Measurements from ENCODE around the gene ADGRV1.

The ADGRV1 gene

GRCh38 chr5:90899014-90899604, 340.5 kb downstream of the ADGRV1 start:
- Histone ChIP-seq H3K4me1 (ENCODE audit: control insufficient read depth, low read depth, low read length) (peaks cover 10% of the 10 kb centered on the region), H3K27me3 (ENCODE audit: control insufficient read depth, insufficient read depth, low read length) (no peaks in the 10 kb centered on the region), H3K9me3 (ENCODE audit: control insufficient read depth, low read depth, low read length) (no peaks in the 10 kb centered on the region), H3K9ac (ENCODE audit: low read length) (no peak overlapping the region), H3K36me3 (ENCODE audit: control insufficient read depth, low read depth, low read length) (no peaks in the 10 kb centered on the region), H3K4me3 (ENCODE audit: low read length) (no peak overlapping the region), H3K27ac (ENCODE audit: low read length) (no peak overlapping the region)

- H3K27ac ChIP-seq (ENCODE audit: low read length) = no peak overlapping the region
These were observed 342.7 kb downstream of the ADGRV1 start for GRCh38 chr5:90901261-90901660.

GRCh38 chr5:90902170-90902569, 343.6 kb downstream of the ADGRV1 start:
- no peaks in the 10 kb centered on the region for H3K9me3 ChIP-seq (ENCODE audit: control insufficient read depth, low read depth, low read length)

More at GRCh38 chr5:90901261-90901660, 342.7 kb downstream of the ADGRV1 start:
- H3K9me3 ChIP-seq (ENCODE audit: control insufficient read depth, low read depth, low read length) = no peaks in the 10 kb centered on the region
- no peak overlapping the region for H3K4me3 ChIP-seq (ENCODE audit: low read length)
- H3K9ac ChIP-seq (ENCODE audit: low read length) = no peak overlapping the region
- no peaks in the 10 kb centered on the region for H3K27me3 ChIP-seq (ENCODE audit: control insufficient read depth, insufficient read depth, low read length)
- H3K36me3 ChIP-seq (ENCODE audit: control insufficient read depth, low read depth, low read length) = no peaks in the 10 kb centered on the region
- peaks cover 5% of the 10 kb centered on the region for H3K4me1 ChIP-seq (ENCODE audit: control insufficient read depth, low read depth, low read length)

GRCh38 chr5:90902651-90903386, 344.2 kb downstream of the ADGRV1 start:
- no peak overlapping the region for H3K4me3 ChIP-seq (ENCODE audit: low read length)

More at GRCh38 chr5:90902170-90902569, 343.6 kb downstream of the ADGRV1 start:
- no peak overlapping the region for H3K9ac ChIP-seq (ENCODE audit: low read length)
- no peaks in the 10 kb centered on the region for H3K4me1 ChIP-seq (ENCODE audit: control insufficient read depth, low read depth, low read length)
- no peaks in the 10 kb centered on the region for H3K27me3 ChIP-seq (ENCODE audit: control insufficient read depth, insufficient read depth, low read length)
- no peak overlapping the region for H3K27ac ChIP-seq (ENCODE audit: low read length)
- H3K36me3 ChIP-seq (ENCODE audit: control insufficient read depth, low read depth, low read length) = no peaks in the 10 kb centered on the region
- no peak overlapping the region for H3K4me3 ChIP-seq (ENCODE audit: low read length)

GRCh38 chr5:90909101-90909503, 350.5 kb downstream of the ADGRV1 start:
- Histone ChIP-seq H3K9me3 (ENCODE audit: control insufficient read depth, low read depth, low read length) (no peaks in the 10 kb centered on the region), H3K36me3 (ENCODE audit: control insufficient read depth, low read depth, low read length) (no peaks in the 10 kb centered on the region), H3K27me3 (ENCODE audit: control insufficient read depth, insufficient read depth, low read length) (no peaks in the 10 kb centered on the region), H3K27ac (ENCODE audit: low read length) (no peak overlapping the region), H3K9ac (ENCODE audit: low read length) (no peak overlapping the region), H3K4me3 (ENCODE audit: low read length) (no peak overlapping the region), H3K4me1 (ENCODE audit: control insufficient read depth, low read depth, low read length) (peaks cover 9% of the 10 kb centered on the region)

More at GRCh38 chr5:90902651-90903386, 344.2 kb downstream of the ADGRV1 start:
- no peaks in the 10 kb centered on the region for H3K9me3 ChIP-seq (ENCODE audit: control insufficient read depth, low read depth, low read length)
- H3K4me1 ChIP-seq (ENCODE audit: control insufficient read depth, low read depth, low read length) = no peaks in the 10 kb centered on the region
- H3K9ac ChIP-seq (ENCODE audit: low read length) = no peak overlapping the region
- no peaks in the 10 kb centered on the region for H3K27me3 ChIP-seq (ENCODE audit: control insufficient read depth, insufficient read depth, low read length)
- H3K27ac ChIP-seq (ENCODE audit: low read length) = no peak overlapping the region
- H3K36me3 ChIP-seq (ENCODE audit: control insufficient read depth, low read depth, low read length) = no peaks in the 10 kb centered on the region

- Histone ChIP-seq H3K9ac (ENCODE audit: low read length) (no peak overlapping the region), H3K36me3 (ENCODE audit: control insufficient read depth, low read depth, low read length) (no peaks in the 10 kb centered on the region), H3K27ac (ENCODE audit: low read length) (no peak overlapping the region), H3K27me3 (ENCODE audit: control insufficient read depth, insufficient read depth, low read length) (no peaks in the 10 kb centered on the region), H3K9me3 (ENCODE audit: control insufficient read depth, low read depth, low read length) (no peaks in the 10 kb centered on the region), H3K4me1 (ENCODE audit: control insufficient read depth, low read depth, low read length) (peaks cover 9% of the 10 kb centered on the region), H3K4me3 (ENCODE audit: low read length) (no peak overlapping the region)
These were observed 351.3 kb downstream of the ADGRV1 start for GRCh38 chr5:90909940-90910339.

GRCh38 chr5:90911169-90911568, 352.6 kb downstream of the ADGRV1 start:
- Histone ChIP-seq H3K36me3 (ENCODE audit: control insufficient read depth, low read depth, low read length) (no peaks in the 10 kb centered on the region), H3K4me3 (ENCODE audit: low read length) (no peak overlapping the region), H3K27me3 (ENCODE audit: control insufficient read depth, insufficient read depth, low read length) (no peaks in the 10 kb centered on the region), H3K27ac (ENCODE audit: low read length) (no peak overlapping the region), H3K9ac (ENCODE audit: low read length) (no peak overlapping the region), H3K4me1 (ENCODE audit: control insufficient read depth, low read depth, low read length) (peaks cover 9% of the 10 kb centered on the region), H3K9me3 (ENCODE audit: control insufficient read depth, low read depth, low read length) (no peaks in the 10 kb centered on the region)

GRCh38 chr5:90912476-90912875, 353.9 kb downstream of the ADGRV1 start:
- Histone ChIP-seq H3K9ac (ENCODE audit: low read length) (no peak overlapping the region), H3K4me1 (ENCODE audit: control insufficient read depth, low read depth, low read length) (peaks cover 9% of the 10 kb centered on the region), H3K36me3 (ENCODE audit: control insufficient read depth, low read depth, low read length) (no peaks in the 10 kb centered on the region), H3K27me3 (ENCODE audit: control insufficient read depth, insufficient read depth, low read length) (no peaks in the 10 kb centered on the region), H3K4me3 (ENCODE audit: low read length) (no peak overlapping the region), H3K9me3 (ENCODE audit: control insufficient read depth, low read depth, low read length) (no peaks in the 10 kb centered on the region), H3K27ac (ENCODE audit: low read length) (no peak overlapping the region)

GRCh38 chr5:90915393-90915792, 356.8 kb downstream of the ADGRV1 start:
- no peaks in the 10 kb centered on the region for H3K36me3 ChIP-seq (ENCODE audit: control insufficient read depth, low read depth, low read length)
- no peak overlapping the region for H3K9ac ChIP-seq (ENCODE audit: low read length)
- H3K27ac ChIP-seq (ENCODE audit: low read length) = no peak overlapping the region
- H3K27me3 ChIP-seq (ENCODE audit: control insufficient read depth, insufficient read depth, low read length) = no peaks in the 10 kb centered on the region
- peaks cover 3% of the 10 kb centered on the region for H3K4me1 ChIP-seq (ENCODE audit: control insufficient read depth, low read depth, low read length)
- no peaks in the 10 kb centered on the region for H3K9me3 ChIP-seq (ENCODE audit: control insufficient read depth, low read depth, low read length)
- no peak overlapping the region for H3K4me3 ChIP-seq (ENCODE audit: low read length)

GRCh38 chr5:90916947-90917800, 358.6 kb downstream of the ADGRV1 start:
- Histone ChIP-seq H3K4me1 (ENCODE audit: control insufficient read depth, low read depth, low read length) (no peaks in the 10 kb centered on the region), H3K27ac (ENCODE audit: low read length) (no peak overlapping the region), H3K36me3 (ENCODE audit: control insufficient read depth, low read depth, low read length) (no peaks in the 10 kb centered on the region), H3K9ac (ENCODE audit: low read length) (no peak overlapping the region), H3K27me3 (ENCODE audit: control insufficient read depth, insufficient read depth, low read length) (no peaks in the 10 kb centered on the region), H3K9me3 (ENCODE audit: control insufficient read depth, low read depth, low read length) (no peaks in the 10 kb centered on the region), H3K4me3 (ENCODE audit: low read length) (no peak overlapping the region)

- H3K9me3 ChIP-seq (ENCODE audit: control insufficient read depth, low read depth, low read length) = no peaks in the 10 kb centered on the region
- no peaks in the 10 kb centered on the region for H3K4me1 ChIP-seq (ENCODE audit: control insufficient read depth, low read depth, low read length)
- no peaks in the 10 kb centered on the region for H3K36me3 ChIP-seq (ENCODE audit: control insufficient read depth, low read depth, low read length)
- no peak overlapping the region for H3K4me3 ChIP-seq (ENCODE audit: low read length)
- H3K27ac ChIP-seq (ENCODE audit: low read length) = no peak overlapping the region
- H3K27me3 ChIP-seq (ENCODE audit: control insufficient read depth, insufficient read depth, low read length) = no peaks in the 10 kb centered on the region
- H3K9ac ChIP-seq (ENCODE audit: low read length) = no peak overlapping the region
These were observed 359.5 kb downstream of the ADGRV1 start for GRCh38 chr5:90917928-90918668.

Data from iPS-18a (cell line).